GM19099 (cell line): ENCODE measurements around the gene ZBTB12.

Source experiments
- POLR2A ChIP-seq: IDR thresholded peaks from 3 replicates; pipeline ENCODE4 v1.6.1; 2011; ENCODE audit warnings: low read depth; ENCODE audit not compliant: insufficient read length; ENCODE audit errors: extremely low read depth

ZBTB12 gene

GRCh38 chr6:31930962-31931361, 29.1 kb upstream of the ZBTB12 start:
- no peak for TF ChIP-seq POLR2A

- no peak for TF ChIP-seq POLR2A
These were observed 26.7 kb upstream of the ZBTB12 start for GRCh38 chr6:31928672-31928939.

DNA sequence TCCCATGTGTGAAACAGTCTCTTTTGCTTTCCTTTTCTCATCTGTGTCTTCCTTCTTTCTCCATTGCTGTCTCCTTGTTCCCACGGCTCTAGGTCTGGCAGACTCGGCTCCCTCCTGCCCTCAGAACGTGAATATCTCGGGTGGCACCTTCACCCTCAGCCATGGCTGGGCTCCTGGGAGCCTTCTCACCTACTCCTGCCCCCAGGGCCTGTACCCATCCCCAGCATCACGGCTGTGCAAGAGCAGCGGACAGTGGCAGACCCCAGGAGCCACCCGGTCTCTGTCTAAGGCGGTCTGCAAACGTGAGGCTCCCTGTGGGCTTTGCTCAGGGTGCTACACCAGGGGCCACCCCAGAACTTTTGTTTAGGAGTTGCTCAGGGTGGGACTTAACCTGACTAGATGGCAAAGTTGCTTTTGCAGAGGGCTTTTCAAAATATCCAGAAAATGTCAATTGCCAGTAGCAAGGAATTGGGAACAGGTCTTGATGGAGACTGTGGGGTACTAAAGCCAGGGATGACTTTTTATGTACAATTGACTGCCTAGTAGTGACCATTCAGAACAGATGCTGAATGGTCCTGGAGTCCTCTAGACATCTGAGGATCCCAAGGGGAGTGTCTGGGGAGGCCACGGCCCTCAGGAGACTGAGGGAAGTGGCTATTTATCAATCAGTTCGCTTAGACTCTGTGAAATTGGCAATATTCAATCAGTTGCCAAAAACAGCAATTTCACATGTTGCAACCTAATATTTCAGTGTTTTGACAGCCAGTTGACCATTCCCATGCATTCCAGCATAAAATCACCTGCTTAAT, 26.2 kb upstream of the ZBTB12 start:
- TF ChIP-seq POLR2A = no peak

GRCh38 chr6:31927242-31927862, 25.5 kb upstream of the ZBTB12 start, which contains the start of gene C2:
C2 (plus strand) TSS chr6:31927717; CDS start chr6:31927753, 36 bp downstream.
- TF ChIP-seq POLR2A = no peak

GRCh38 chr6:31922942-31923341, 21.1 kb upstream of the ZBTB12 start:
- no peak for TF ChIP-seq POLR2A

GRCh38 chr6:31920811-31921210, 18.9 kb upstream of the ZBTB12 start:
- TF ChIP-seq POLR2A = no peak

GRCh38 chr6:31919624-31920303, 17.9 kb upstream of the ZBTB12 start:
- no peak for TF ChIP-seq POLR2A

DNA sequence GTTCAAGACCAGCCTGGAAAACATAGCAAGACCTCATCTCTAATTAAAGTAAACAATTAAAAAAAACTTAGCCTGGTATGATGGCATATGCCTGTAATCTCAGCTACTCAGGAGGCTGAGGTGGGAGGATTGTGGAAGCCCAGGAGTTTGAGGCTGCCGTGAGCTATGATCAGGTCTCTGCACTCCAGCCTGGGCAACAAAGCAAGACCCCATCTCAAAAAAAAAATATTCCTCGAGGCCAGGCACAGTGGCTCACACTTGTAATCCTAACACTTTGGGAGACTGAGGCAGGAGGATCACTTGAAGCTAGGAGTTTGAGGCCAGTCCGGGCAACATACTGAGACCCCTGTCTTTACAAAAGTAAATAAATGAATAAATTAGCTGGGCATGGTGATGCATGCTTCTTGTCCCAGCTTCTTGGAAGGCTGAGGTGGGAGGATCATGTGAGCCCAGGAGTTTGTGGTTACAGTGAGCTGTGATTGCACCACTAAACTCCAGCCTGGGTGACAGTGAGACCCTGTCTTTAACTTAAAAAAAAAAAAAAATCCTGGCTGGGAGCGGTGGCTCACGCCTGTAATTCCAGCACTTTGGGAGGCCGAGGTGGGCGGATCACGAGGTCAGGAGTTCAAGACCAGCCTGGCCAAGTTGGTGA, 16.3 kb upstream of the ZBTB12 start:
- TF ChIP-seq POLR2A = no peak

DNA sequence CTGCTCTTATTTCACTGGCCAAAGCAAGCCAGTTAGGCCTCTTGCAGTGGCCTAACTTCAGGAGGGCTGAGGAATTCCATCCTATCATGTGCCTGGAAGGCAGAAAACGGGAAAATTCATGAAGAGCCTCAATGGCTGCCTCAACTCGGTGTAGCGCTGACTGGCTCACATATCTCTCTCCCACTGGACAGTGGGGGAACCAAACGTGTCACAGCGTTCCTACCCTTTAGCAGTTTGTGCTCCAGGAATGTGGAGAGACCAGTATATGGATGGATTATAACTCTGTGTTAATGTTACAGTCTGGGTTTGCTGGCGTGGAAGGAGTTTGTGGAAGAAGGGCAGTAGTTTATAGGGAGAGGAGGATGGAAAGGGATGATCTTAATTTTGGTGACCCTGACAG, 13.9 kb upstream of the ZBTB12 start:
- TF ChIP-seq POLR2A = no peak

- TF ChIP-seq POLR2A = no peak
These were observed 13.5 kb upstream of the ZBTB12 start for GRCh38 chr6:31915351-31915750.

GRCh38 chr6:31911826-31912585, 10.1 kb upstream of the ZBTB12 start:
- no peak for TF ChIP-seq POLR2A

DNA sequence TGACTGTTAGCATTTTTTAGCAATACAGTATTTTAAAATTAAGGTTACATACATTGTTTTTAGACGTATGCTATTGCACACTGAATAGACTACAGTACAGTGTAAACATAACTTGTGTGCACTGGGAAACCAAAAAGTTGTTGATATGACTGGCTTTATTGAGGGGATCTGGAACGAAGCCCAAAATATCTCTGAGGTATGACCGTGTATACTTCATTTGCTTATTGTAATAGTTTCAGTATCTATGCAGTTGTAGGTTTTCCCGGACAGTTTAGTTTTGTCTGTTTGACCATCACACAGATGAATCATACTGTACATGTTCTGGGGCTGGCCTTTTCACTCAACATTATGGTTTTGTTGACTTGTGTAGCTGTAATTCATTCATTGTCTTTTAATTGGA, 6.9 kb upstream of the ZBTB12 start:
- no peak for TF ChIP-seq POLR2A

GRCh38 chr6:31907158-31907813, 5.4 kb upstream of the ZBTB12 start:
- no peak for TF ChIP-seq POLR2A

DNA sequence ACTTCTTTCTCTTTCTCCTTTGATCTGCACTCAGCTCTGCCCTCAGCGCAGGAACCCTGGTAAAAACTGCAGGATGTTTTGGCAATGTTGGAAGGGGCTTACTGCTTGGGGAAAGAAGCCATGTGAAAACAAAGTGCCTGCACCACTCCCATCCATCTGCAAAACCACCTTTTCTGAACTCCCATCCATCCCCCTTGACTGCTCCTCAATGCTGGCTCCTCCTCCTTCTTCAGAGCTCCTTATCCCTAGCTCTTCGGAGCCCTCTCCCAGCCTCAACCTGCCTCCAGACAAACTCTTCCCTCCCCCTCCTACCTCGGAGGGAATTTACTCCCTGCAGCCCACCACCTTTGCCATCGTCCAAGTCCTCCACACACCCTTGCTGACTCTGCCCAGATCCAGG, 4.2 kb upstream of the ZBTB12 start:
- TF ChIP-seq POLR2A = no peak
